Heart left ventricle (tissue), 16 donors: ENCODE measurements around the gene TIMM21. TPM values are rescaled to one million over a fixed set of nuclear protein-coding genes. Genes with fewer than 3 reads are reported as not detected.

Source experiments
- ATAC-seq, 4 donors: fragments of 200-7000 bp; cut with Tn5 transposase; one replicate each; pipeline ENCODE4 v1.9.1; 2020 to 2022; ENCODE audit warnings: moderate library complexity in 4 of 4, mild to moderate bottlenecking in 3 of 4, moderate number of reproducible peaks in 1 of 4
- DNase-seq, 5 donors: peaks; one replicate each; pipeline ENCODE4 v3.0.0-alpha.2; 2020
- H3K27ac ChIP-seq, 12 donors: fragments of 200-600 bp; sonication (generic) in 4 of 12; one replicate each; pipeline versions ENCODE4 v1.5.0 to v1.8.0; 2016 to 2022; ENCODE audit warnings: mild to moderate bottlenecking in 2 of 12
- H3K27me3 ChIP-seq, 9 donors: fragments of 200-600 bp; sonication (generic) in 2 of 9; one replicate each; pipeline versions ENCODE4 v1.5.1 to v1.8.0; 2016 to 2022; ENCODE audit warnings: mild to moderate bottlenecking in 3 of 9
- H3K36me3 ChIP-seq, 9 donors: fragments of 200-600 bp; sonication (generic) in 2 of 9; one replicate each; pipeline versions ENCODE4 v1.5.0 to v1.8.0; 2018 to 2022; ENCODE audit warnings: mild to moderate bottlenecking in 2 of 9
- H3K4me1 ChIP-seq, 12 donors: fragments of 200-600 bp; sonication (generic) in 4 of 12; one replicate each; pipeline versions ENCODE4 v1.5.0 to v1.8.0; 2016 to 2022; ENCODE audit warnings: mild to moderate bottlenecking in 3 of 12
- H3K4me3 ChIP-seq, 12 donors: fragments of 200-600 bp; sonication (generic) in 4 of 12; one replicate each; pipeline versions ENCODE4 v1.5.0 to v1.8.0; 2017 to 2022; ENCODE audit warnings: mild to moderate bottlenecking in 9 of 12, moderate library complexity in 4 of 12
- H3K9me3 ChIP-seq, 12 donors: fragments of 200-600 bp; sonication (generic) in 4 of 12; one replicate each; pipeline versions ENCODE4 v1.5.0 to v1.8.0; 2016 to 2022; ENCODE audit warnings: mild to moderate bottlenecking in 1 of 12
- POLR2A ChIP-seq, 2 donors: fragments of 450-650 bp; IDR thresholded peaks; one replicate each; pipeline ENCODE4 v1.6.1; 2017; ENCODE audit warnings: antibody characterized with exemption in 2 of 2, mild to moderate bottlenecking in 2 of 2, moderate library complexity in 2 of 2
- WGBS, 4 donors: extraction: QIAGEN DNeasy Blood & Tissue Kit in 2 of 4; methylation state at CpG; one replicate each; pipeline versions ENCODE4 v1.1.5 to v1.1.7; 2013 to 2018; 5-methylcytosine and 5-hydroxymethylcytosine counted together
- intact Hi-C, 10 donors: fragments of 100-400 bp; cut with DNase I; formaldehyde crosslinking; loops; one replicate each; pipeline versions ENCODE4 v1.11.1 to v1.14.2; 2022
- polyA plus RNA-seq, 2 donors: library from polyadenylated mRNA; stranded (reverse); fragments of 200-250 nt; gene quantifications; one replicate each; pipeline ENCODE4 v1.2.3, GENCODE V29; 2013
- total RNA-seq, 9 donors: library from RNA; depleted of rRNA in 2 of 9; stranded (reverse); fragments of >200 nt in 2 of 9; fragmentation: NEBNext Ultra II Directional in 3 of 9; extraction: Animal tissue kit (Norgen Biotek cat#: 25700) in 3 of 9; gene quantifications; one replicate each; pipeline versions ENCODE4 v1.1.0 to v1.2.4, GENCODE V29; 2016 to 2023
- TF ChIP-seq, protein P1 (sequence below), 12 donors: fragments of 200-600 bp; sonication (generic) in 4 of 12; IDR thresholded peaks; one replicate each; pipeline versions ENCODE4 v1.5.0 to v1.8.0; 2018 to 2022; ENCODE audit warnings: antibody characterized with exemption in 12 of 12, mild to moderate bottlenecking in 5 of 12
- donor health status: ischemic (EF 13 %, LVEDD 7.1; RV severe dilation, severe dysfunction).
- donor health status: healthy with polysubstance abuse.
- donor health status: DM: no; HTN: yes; CAD: no.
- donor health status: DM: no; HTN: no; CAD: no.
- donor health status: ischemic (EF 25% LVEDD 6.9; RV normal size, moderate dysfunction).
- donor health status: ischemic (EF 25% LVEDD 5.7; RV mildly dilated, moderate dysfunction).
- donor health status: healthy.
- donor health status: DM: yes; HTN: yes; CAD: no.
- donor health status: ischemic (EF 35%, LVEDD 5.7; RV mildly dilated, moderate dysfunction).
- donor health status: nonischemic (EF 11% LVEDD 7.7; RV severe dilation, severe dysfunction).
- donor health status: DM: yes; HTN: yes; CAD: no.
- donor health status: PGD.
- donor health status: ischemic (EF 29% LVEDD 5.4; RV normal size, mild dysfunction).
- donor health status: nonischemic (EF 23%, LVEDD 6.1; RV moderate dilation, normal function).

TIMM21 gene
- total and polyA plus RNA-seq, 11 donors = 65.0 to 139 (median 110) TPM

DNA sequence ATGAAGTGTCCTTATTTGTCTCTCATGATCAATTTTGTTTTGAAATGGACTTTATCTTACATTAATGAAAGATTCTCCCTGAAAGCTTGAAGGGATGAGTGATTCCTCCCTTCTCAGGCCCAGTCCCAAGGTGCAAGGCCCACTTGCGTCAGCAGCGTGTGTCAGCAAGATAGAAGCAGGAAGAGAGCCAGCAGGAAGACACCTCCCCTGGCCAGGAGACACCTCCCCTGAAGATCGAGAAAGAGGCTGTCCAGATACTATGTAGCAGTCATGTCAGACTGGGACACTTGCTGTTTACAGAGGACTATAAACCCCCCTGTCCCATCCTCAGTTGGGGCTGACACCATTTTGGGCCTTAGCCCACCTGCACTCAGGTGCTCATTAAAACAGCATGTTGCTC, 38.3 kb downstream of the TIMM21 start:
- no peak for DNase-seq
- Histone ChIP-seq H3K9me3 (no peaks in the 10 kb centered on the region), H3K36me3 (no peaks in the 10 kb centered on the region), H3K27me3 (peaks cover 0 to 20% (median 6%) of the 10 kb centered on the region in 9 donors), H3K4me3 (no peak overlapping the region), H3K4me1 (no peaks in the 10 kb centered on the region), H3K27ac (no peak overlapping the region)
- WGBS, 4 donors = 64 to 74% (median 66%) methylated on average over 3 of the region's 3 CpGs
- TF ChIP-seq, protein P1, sequence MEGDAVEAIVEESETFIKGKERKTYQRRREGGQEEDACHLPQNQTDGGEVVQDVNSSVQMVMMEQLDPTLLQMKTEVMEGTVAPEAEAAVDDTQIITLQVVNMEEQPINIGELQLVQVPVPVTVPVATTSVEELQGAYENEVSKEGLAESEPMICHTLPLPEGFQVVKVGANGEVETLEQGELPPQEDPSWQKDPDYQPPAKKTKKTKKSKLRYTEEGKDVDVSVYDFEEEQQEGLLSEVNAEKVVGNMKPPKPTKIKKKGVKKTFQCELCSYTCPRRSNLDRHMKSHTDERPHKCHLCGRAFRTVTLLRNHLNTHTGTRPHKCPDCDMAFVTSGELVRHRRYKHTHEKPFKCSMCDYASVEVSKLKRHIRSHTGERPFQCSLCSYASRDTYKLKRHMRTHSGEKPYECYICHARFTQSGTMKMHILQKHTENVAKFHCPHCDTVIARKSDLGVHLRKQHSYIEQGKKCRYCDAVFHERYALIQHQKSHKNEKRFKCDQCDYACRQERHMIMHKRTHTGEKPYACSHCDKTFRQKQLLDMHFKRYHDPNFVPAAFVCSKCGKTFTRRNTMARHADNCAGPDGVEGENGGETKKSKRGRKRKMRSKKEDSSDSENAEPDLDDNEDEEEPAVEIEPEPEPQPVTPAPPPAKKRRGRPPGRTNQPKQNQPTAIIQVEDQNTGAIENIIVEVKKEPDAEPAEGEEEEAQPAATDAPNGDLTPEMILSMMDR (IDR thresholded peaks at IDR 0.05) = no peak
- TF ChIP-seq POLR2A (IDR thresholded peaks at IDR 0.05) = no peak
- ATAC-seq = no peak
- intact Hi-C loops = no loop called here

DNA sequence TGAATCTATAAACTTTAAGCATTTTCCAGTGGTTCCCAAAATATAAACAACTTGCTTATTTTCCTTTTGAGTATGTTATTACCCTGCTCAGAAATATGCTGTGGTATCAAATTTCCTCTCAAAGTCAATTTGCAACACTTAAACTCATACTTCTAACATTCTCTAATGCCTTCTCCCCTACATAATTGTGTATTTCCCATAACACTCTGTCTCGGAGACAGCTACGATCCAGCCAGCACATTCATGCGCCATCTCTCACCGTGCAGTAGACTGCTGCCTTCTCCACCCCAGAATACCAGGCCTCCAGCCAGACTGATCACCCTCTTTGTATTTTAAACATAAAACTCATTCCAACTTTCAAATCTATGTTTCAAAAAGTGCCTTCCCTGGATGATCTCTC, 41.8 kb downstream of the TIMM21 start:
- no peak for DNase-seq
- H3K27ac ChIP-seq = no peak overlapping the region
- no peaks in the 10 kb centered on the region for H3K36me3 ChIP-seq
- H3K4me3 ChIP-seq = no peak overlapping the region
- no peaks in the 10 kb centered on the region for H3K4me1 ChIP-seq
- no peak for ATAC-seq
- no peaks in the 10 kb centered on the region for H3K9me3 ChIP-seq
- WGBS, 4 donors = 69 to 80% (median 78%) methylated on average over 4 of the region's 4 CpGs
- TF ChIP-seq, protein P1 (IDR thresholded peaks at IDR 0.05) = no peak
- no peak for TF ChIP-seq POLR2A (IDR thresholded peaks at IDR 0.05)
- H3K27me3 ChIP-seq = peaks cover 0 to 17% (median 1%) of the 10 kb centered on the region in 9 donors
- intact Hi-C loops = loop anchor here in 6 of 10 donors (10.0 kb wide), 3 partner anchors 285 to 365 kb away; partner anchors contain the start of gene CNDP2 (in 1 of the 6)

DNA sequence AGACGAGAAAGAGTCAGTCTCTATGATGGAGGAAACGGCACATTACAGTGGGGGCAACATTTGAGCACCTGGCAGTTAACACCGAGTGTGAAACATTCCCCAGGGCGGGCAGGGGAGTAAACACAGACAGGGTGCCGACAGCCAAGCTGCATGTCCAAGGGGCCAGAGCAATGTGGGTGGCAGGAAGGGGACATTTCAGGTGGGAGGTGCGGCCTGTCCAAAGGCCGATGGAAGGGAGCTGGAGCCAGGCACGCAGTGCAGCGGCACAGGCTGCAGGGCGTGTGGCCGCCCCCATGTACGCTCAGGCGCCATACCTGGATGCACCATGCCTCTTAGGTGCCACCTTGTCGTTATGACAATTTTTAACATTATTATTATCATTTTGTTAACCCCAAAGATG, 43.3 kb downstream of the TIMM21 start:
- H3K27me3 ChIP-seq = peaks cover 0 to 16% (median 0%) of the 10 kb centered on the region in 9 donors
- 75 to 87% (median 79%) methylated on average over 14 of the region's 14 CpGs for WGBS, 4 donors
- TF ChIP-seq POLR2A (IDR thresholded peaks at IDR 0.05) = no peak
- TF ChIP-seq, protein P1 (IDR thresholded peaks at IDR 0.05) = no peak
- no peak overlapping the region for H3K4me3 ChIP-seq
- no peak for DNase-seq
- H3K4me1 ChIP-seq = peaks cover 0 to 7% (median 0%) of the 10 kb centered on the region in 12 donors
- H3K36me3 ChIP-seq = no peaks in the 10 kb centered on the region
- intact Hi-C loops = loop anchor here in 6 of 10 donors (10.0 kb wide), 3 partner anchors 283 to 363 kb away; partner anchors contain the start of gene CNDP2 (in 1 of the 6)
- no peak overlapping the region for H3K27ac ChIP-seq
- no peaks in the 10 kb centered on the region for H3K9me3 ChIP-seq
- no peak for ATAC-seq

DNA sequence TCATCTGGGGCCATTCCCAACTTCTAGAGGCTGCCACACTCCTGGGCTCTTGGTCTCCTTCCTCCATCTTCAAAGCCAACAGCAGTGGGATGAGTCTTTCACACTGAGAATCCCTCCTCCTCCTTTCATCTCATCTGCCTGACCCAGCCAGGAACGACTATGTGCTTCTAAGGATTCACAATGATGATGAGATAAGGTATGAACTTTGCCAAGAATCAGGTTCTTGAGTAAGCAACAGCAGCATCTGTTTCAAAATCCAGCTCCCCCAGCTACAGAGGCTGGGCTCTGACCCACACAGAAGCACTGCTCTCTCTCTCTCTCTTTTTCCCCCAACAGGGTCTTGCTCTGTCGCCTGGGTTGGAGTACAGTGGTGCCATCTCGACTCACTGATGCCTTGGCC, 46.4 kb downstream of the TIMM21 start:
- TF ChIP-seq, protein P1 (IDR thresholded peaks at IDR 0.05) = no peak
- TF ChIP-seq POLR2A (IDR thresholded peaks at IDR 0.05) = no peak
- 48 to 64% (median 58%) methylated on average over 3 of the region's 3 CpGs for WGBS, 4 donors
- intact Hi-C loops = loop anchor here (5.0 to 10.0 kb wide), 8 partner anchors 148 to 360 kb away; partner anchors contain the start of gene CNDP2 (in 1 of the 10)
- peaks cover 0 to 16% (median 0%) of the 10 kb centered on the region in 9 donors for H3K27me3 ChIP-seq
- H3K27ac ChIP-seq = no peak overlapping the region
- H3K9me3 ChIP-seq = no peaks in the 10 kb centered on the region
- H3K36me3 ChIP-seq = no peaks in the 10 kb centered on the region
- no peak overlapping the region for H3K4me3 ChIP-seq
- ATAC-seq = no peak
- DNase-seq = no peak
- peaks cover 0 to 7% (median 0%) of the 10 kb centered on the region in 12 donors for H3K4me1 ChIP-seq
